GM12878 (cell line): Measurements from ENCODE around the gene MRC2. TPM values are rescaled to one million over a fixed set of nuclear protein-coding genes. Genes with fewer than 3 reads are reported as not detected.

ENCODE experiments used
- ATAC-seq: fragments of 200-7000 bp; cut with Tn5 transposase; 3 replicates; pipeline ENCODE4 v1.9.1; 2020; ENCODE audit warnings: mild to moderate bottlenecking, moderate library complexity
- BruUV-seq: library from RNA; stranded (reverse); fragments of 400-500 nt; replicated peaks from 2 replicates; lab custom pipeline; 2021; lab: Mats Ljungman, UMichigan
- CTCF ChIA-PET: fragments of 300-600 bp; sonication (Branson Sonifier 250); formaldehyde crosslinking; extraction: SDS; loops from one replicate; lab custom pipeline; 2021; ENCODE audit warnings: inconsistent platforms; lab: Yijun Ruan, JAX
- POLR2A ChIA-PET: fragments of 350-600 bp; formaldehyde crosslinking; extraction: SDS; loops from one replicate; lab custom pipeline; 2021; ENCODE audit warnings: inconsistent platforms; lab: Charles Lee
- RAD21 ChIA-PET: fragments of 300-600 bp; sonication (Branson Sonifier 250); formaldehyde crosslinking; loops from one replicate; lab custom pipeline; 2023; ENCODE audit warnings: antibody characterized with exemption; ENCODE audit not compliant: unreplicated experiment; lab: Charles Lee
- SMC1A ChIA-PET: fragments of 300-600 bp; sonication (Branson Sonifier 250); formaldehyde crosslinking; loops from one replicate; lab custom pipeline; 2023; ENCODE audit not compliant: unreplicated experiment, uncharacterized antibody; lab: Charles Lee
- DNase-seq: peaks from one replicate; pipeline ENCODE4 v3.0.0-alpha.2; 2011; ENCODE audit warnings: low read depth, low spot score
- FAIRE-seq: peaks from 3 replicates; lab custom pipeline; 2011; peaks lifted over from hg19 to GRCh38; lab: Jason Lieb, UNC
- H2AFZ ChIP-seq: 2 replicates; pipeline ENCODE4 v1.6.0; 2011; ENCODE audit warnings: low read depth, low read length, control low read depth; ENCODE audit not compliant: control insufficient read depth
- H3K27ac ChIP-seq: 2 replicates; pipeline ENCODE4 v1.5.1; 2011; ENCODE audit warnings: control low read depth; ENCODE audit not compliant: control insufficient read depth, insufficient read depth
- H3K27me3 ChIP-seq, 2 experiments: replicated peaks in 1 of 2; 2 replicates each; pipeline versions ENCODE4 v1.6.0 to v1.6.1; 2011; ENCODE audit warnings: low read length in 1 of 2; ENCODE audit not compliant: control insufficient read depth in 2 of 2, insufficient read depth in 2 of 2
- H3K36me3 ChIP-seq, 2 experiments: 2 replicates each; pipeline ENCODE4 v1.5.1; 2011; ENCODE audit warnings: low read length in 1 of 2; ENCODE audit not compliant: control insufficient read depth in 2 of 2, insufficient read depth in 2 of 2
- H3K4me1 ChIP-seq: 2 replicates; pipeline ENCODE4 v1.6.1; 2011; ENCODE audit warnings: mild to moderate bottlenecking, low read length, moderate library complexity, mixed read lengths; ENCODE audit not compliant: control insufficient read depth, insufficient read depth
- H3K4me2 ChIP-seq: 2 replicates; pipeline ENCODE4 v1.6.0; 2011; ENCODE audit warnings: control low read depth; ENCODE audit not compliant: control insufficient read depth, insufficient read depth
- H3K4me3 ChIP-seq: fragments of 200-600 bp; sonication (generic); 2 replicates; pipeline ENCODE4 v1.5.1; 2016
- H3K79me2 ChIP-seq: 2 replicates; pipeline ENCODE4 v1.6.0; 2011; ENCODE audit warnings: low read length; ENCODE audit not compliant: control insufficient read depth, insufficient read depth
- H3K9ac ChIP-seq: 2 replicates; pipeline ENCODE4 v1.8.0; 2011; ENCODE audit warnings: low read length, control low read depth, mixed read lengths; ENCODE audit not compliant: control insufficient read depth, insufficient read depth
- H3K9me3 ChIP-seq: replicated peaks from 3 replicates; pipeline ENCODE4 v1.5.1; 2011; ENCODE audit warnings: mild to moderate bottlenecking, low read length; ENCODE audit not compliant: control insufficient read depth, insufficient read depth
- H4K20me1 ChIP-seq: 2 replicates; pipeline ENCODE4 v1.6.0; 2011; ENCODE audit not compliant: control insufficient read depth, insufficient read depth
- ASH2L ChIP-seq: fragments of 300-600, 200-600 bp; sonication (generic); IDR thresholded peaks from 2 replicates; pipeline ENCODE4 v1.6.1; 2017; ENCODE audit warnings: low read depth, mild to moderate bottlenecking, borderline replicate concordance
- CBFB ChIP-seq: IDR thresholded peaks from 2 replicates; pipeline ENCODE4 v1.6.1; 2016; ENCODE audit warnings: antibody characterized with exemption, low read depth
- CEBPB ChIP-seq, 2 experiments: fragments of 150-350 bp in 1 of 2; IDR thresholded peaks; 2 replicates each; pipeline ENCODE4 v1.6.1; 2012 to 2014; ENCODE audit warnings: low read depth in 2 of 2, low read length in 2 of 2, borderline replicate concordance in 1 of 2, inconsistent platforms in 1 of 2
- CREB1 ChIP-seq: IDR thresholded peaks from 2 replicates; pipeline ENCODE4 v1.6.1; 2012; ENCODE audit warnings: low read depth, mild to moderate bottlenecking, inconsistent platforms
- ESRRA ChIP-seq: IDR thresholded peaks from 2 replicates; pipeline ENCODE4 v1.6.1; 2012; ENCODE audit warnings: mild to moderate bottlenecking, low read length, improper control_type of control experiment
- FOXK2 ChIP-seq: fragments of 450-650 bp; IDR thresholded peaks from 2 replicates; pipeline ENCODE4 v1.6.1; 2017; ENCODE audit warnings: mild to moderate bottlenecking, moderate library complexity
- IKZF2 ChIP-seq, 2 experiments: fragments of 450-650 bp; IDR thresholded peaks; 2 replicates each; pipeline ENCODE4 v1.6.1; 2017; ENCODE audit warnings: mild to moderate bottlenecking in 2 of 2, moderate library complexity in 2 of 2
- LARP7 ChIP-seq: fragments of 450-650 bp; IDR thresholded peaks from 2 replicates; pipeline ENCODE4 v1.6.1; 2017; ENCODE audit warnings: mild to moderate bottlenecking
- REST ChIP-seq: IDR thresholded peaks from 2 replicates; pipeline ENCODE4 v1.6.1; 2012; ENCODE audit warnings: mild to moderate bottlenecking, low read depth, low read length
- SMAD1 ChIP-seq: fragments of 450-650 bp; IDR thresholded peaks from 2 replicates; pipeline ENCODE4 v1.6.1; 2018; ENCODE audit warnings: mild to moderate bottlenecking, low read depth; ENCODE audit not compliant: partially characterized antibody
- SREBF2 ChIP-seq: IDR thresholded peaks from 2 replicates; pipeline ENCODE4 v1.6.1; 2012; ENCODE audit warnings: mild to moderate bottlenecking, low read length
- STAT3 ChIP-seq: IDR thresholded peaks from 2 replicates; pipeline ENCODE4 v1.6.1; 2011; ENCODE audit warnings: low read depth, low read length, improper control_type of control experiment
- ZBED1 ChIP-seq: IDR thresholded peaks from 2 replicates; pipeline ENCODE4 v1.6.1; 2016; ENCODE audit warnings: borderline replicate concordance
- ZNF24 ChIP-seq: fragments of 450-650 bp; IDR thresholded peaks from 2 replicates; pipeline ENCODE4 v1.6.1; 2017; ENCODE audit warnings: antibody characterized with exemption, mild to moderate bottlenecking
- ZNF622 ChIP-seq: fragments of 450-650 bp; IDR thresholded peaks from 2 replicates; pipeline ENCODE4 v1.6.1; 2017; ENCODE audit warnings: mild to moderate bottlenecking, inconsistent platforms
- WGBS: methylation state at CpG from one replicate; pipeline ENCODE4 v1.1.6; 2016; ENCODE audit warnings: low lambda C conversion rate; ENCODE audit not compliant: insufficient replicate concordance, insufficient coverage; ENCODE audit errors: missing lambda C conversion rate; 5-methylcytosine and 5-hydroxymethylcytosine counted together
- in situ Hi-C: fragments of 300-500 bp; cut with MboI; formaldehyde crosslinking; loops from 9 replicates; pipeline ENCODE4 v1.14.3; 2018; ENCODE audit warnings: mixed read lengths
- intact Hi-C: fragments of 100-400 bp; cut with micrococcal nuclease; formaldehyde crosslinking; loops from one replicate; pipeline ENCODE4 v1.14.2; 2022; ENCODE audit not compliant: unreplicated experiment
- polyA plus RNA-seq, 11 experiments: library from polyadenylated mRNA; depleted of rRNA in 4 of 11; unstranded in 6 of 11; stranded (reverse) in 5 of 11; fragments of >200 nt; fragmentation: Nextera tagmentation in 4 of 11; fragmentation: Illumina TruSeq in 1 of 11; extraction: Ambion mirVana in 4 of 11; extraction: Trizol in 1 of 11; gene quantifications; 1 replicate in 1 of 11; 2 replicates in 10 of 11; pipeline versions ENCODE4 v1.2.1 to v1.2.3, GENCODE V29; 2011 to 2016; ENCODE audit warnings: inconsistent platforms in 2 of 11, missing spikeins in 2 of 11, low read depth in 1 of 11
- total RNA-seq, 4 experiments: library from RNA; depleted of rRNA in 3 of 4; stranded (reverse); fragments of >200 nt in 3 of 4; fragmentation: Illumina TruSeq in 1 of 4; extraction: Trizol in 1 of 4; gene quantifications; 2 replicates each; pipeline versions ENCODE4 v1.2.1 to v1.2.3, GENCODE V29; 2013 to 2021
- TF ChIP-seq, protein P1 (sequence below): IDR thresholded peaks from 2 replicates; pipeline ENCODE4 v1.6.1; 2012; ENCODE audit warnings: low read length, inconsistent platforms
- TF ChIP-seq, protein P2 (sequence below): IDR thresholded peaks from 2 replicates; pipeline ENCODE4 v1.6.1; 2012; ENCODE audit warnings: low read depth, low read length, improper control_type of control experiment

MRC2 gene
- total and polyA plus RNA-seq, 10 of the 15 experiments (the other 5 are each of a cell fraction or from before 2014, with no cell fraction given), result 0.04 to 0.96 (median 0.30) TPM; not detected in 1

- no peak for TF ChIP-seq REST
- TF ChIP-seq, all 136 proteins: peak for 0
These were observed 90.1 kb downstream of the MRC2 start (continued) for GRCh38 chr17:62717589-62717855.

DNA sequence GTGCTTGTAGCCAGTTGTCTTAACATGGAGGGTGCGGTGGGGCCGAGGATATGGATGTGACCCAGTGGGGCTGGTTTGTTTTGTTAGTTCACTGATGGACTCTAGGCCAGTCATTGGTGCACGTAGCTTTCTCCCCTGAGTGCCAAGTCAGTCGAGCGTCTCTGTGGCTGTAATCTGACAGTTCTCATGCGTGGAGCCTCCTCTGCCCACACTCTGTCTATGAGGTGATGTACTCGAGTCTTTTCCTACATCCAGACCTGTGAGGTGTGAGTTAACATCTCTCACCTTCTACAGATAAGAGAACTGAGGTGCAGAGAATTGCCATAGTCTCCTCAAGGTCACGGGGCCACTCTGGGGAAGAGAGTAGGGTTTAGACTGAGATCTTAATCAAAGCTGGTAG lies 90.4 kb downstream of the MRC2 start:
- no peak overlapping the region for H3K9ac ChIP-seq
- DNase-seq (no peak), ATAC-seq (no peak), FAIRE-seq (no peak)
- SMC1A ChIA-PET, result no interaction called here
- H4K20me1 ChIP-seq, result no peaks in the 10 kb centered on the region
- POLR2A ChIA-PET, result no interaction called here
- RAD21 ChIA-PET, result no interaction called here
- H3K4me3 ChIP-seq, result no peak overlapping the region
- no peak overlapping the region for H3K27ac ChIP-seq
- H2AFZ ChIP-seq, result no peak overlapping the region
- intact Hi-C loops, result no loop called here
- H3K4me1 ChIP-seq, result no peaks in the 10 kb centered on the region
- no peaks in the 10 kb centered on the region; the same call in 2 of the 3 replicates for H3K9me3 ChIP-seq
- H3K4me2 ChIP-seq, result no peak overlapping the region
- WGBS, result 90% methylated on average over 8 of the region's 8 CpGs
- in situ Hi-C loops, result no loop called here
- no peaks in the 10 kb centered on the region for H3K36me3 ChIP-seq
- TF ChIP-seq ZBED1 (no peak), CREB1 (no peak), IKZF2 (IDR thresholded peaks at IDR 0.05) (no peak), ASH2L (no peak), SMAD1 (no peak), ZNF622 (no peak), LARP7 (no peak), CBFB (no peak), CEBPB (IDR thresholded peaks at IDR 0.05; ENCODE audit: borderline replicate concordance in 1 of 2, low read depth in 2 of 2, low read length in 2 of 2) (no peak), ESRRA (no peak), ZNF24 (no peak), FOXK2 (no peak), STAT3 (no peak), SREBF2 (no peak)
- TF ChIP-seq, protein P1, sequence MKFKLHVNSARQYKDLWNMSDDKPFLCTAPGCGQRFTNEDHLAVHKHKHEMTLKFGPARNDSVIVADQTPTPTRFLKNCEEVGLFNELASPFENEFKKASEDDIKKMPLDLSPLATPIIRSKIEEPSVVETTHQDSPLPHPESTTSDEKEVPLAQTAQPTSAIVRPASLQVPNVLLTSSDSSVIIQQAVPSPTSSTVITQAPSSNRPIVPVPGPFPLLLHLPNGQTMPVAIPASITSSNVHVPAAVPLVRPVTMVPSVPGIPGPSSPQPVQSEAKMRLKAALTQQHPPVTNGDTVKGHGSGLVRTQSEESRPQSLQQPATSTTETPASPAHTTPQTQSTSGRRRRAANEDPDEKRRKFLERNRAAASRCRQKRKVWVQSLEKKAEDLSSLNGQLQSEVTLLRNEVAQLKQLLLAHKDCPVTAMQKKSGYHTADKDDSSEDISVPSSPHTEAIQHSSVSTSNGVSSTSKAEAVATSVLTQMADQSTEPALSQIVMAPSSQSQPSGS, result no peak
- TF ChIP-seq, protein P2, sequence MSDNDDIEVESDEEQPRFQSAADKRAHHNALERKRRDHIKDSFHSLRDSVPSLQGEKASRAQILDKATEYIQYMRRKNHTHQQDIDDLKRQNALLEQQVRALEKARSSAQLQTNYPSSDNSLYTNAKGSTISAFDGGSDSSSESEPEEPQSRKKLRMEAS, result no peak
- H3K27me3 ChIP-seq, result no peaks in the 10 kb centered on the region
- no TSS peak for BruUV-seq
- no peaks in the 10 kb centered on the region for H3K79me2 ChIP-seq
- CTCF ChIA-PET, result no interaction called here
